ENCODE measurements around the gene HIGD2A.

HIGD2A gene

GRCh38 chr5:176369934-176370711 is 18.4 kb upstream of the HIGD2A start:
- Histone ChIP-seq H3K36me3 (ENCODE audit: control insufficient read depth, insufficient read depth, low read length) (peaks cover 60% of the 10 kb centered on the region), H3K4me3 (ENCODE audit: extremely low read depth, insufficient read depth, low read length, poor library complexity, severe bottlenecking) (no peak overlapping the region), H3K4me1 (ENCODE audit: control insufficient read depth, insufficient read depth, low read length, poor library complexity, severe bottlenecking) (peaks cover 4% of the 10 kb centered on the region), H3K27ac (ENCODE audit: low read depth, low read length, severe bottlenecking) (no peak overlapping the region), H3K9me3 (ENCODE audit: control insufficient read depth, low read length) (no peaks in the 10 kb centered on the region)
- WGBS, 2 experiments (ENCODE audit: insufficient coverage in 2 of 2), result 93 to 95% methylated on average over 2 to 4 of the region's 8 CpGs

- Histone ChIP-seq H3K27ac (ENCODE audit: low read depth, low read length, severe bottlenecking) (no peak overlapping the region), H3K9me3 (ENCODE audit: control insufficient read depth, low read length) (no peaks in the 10 kb centered on the region), H3K4me1 (ENCODE audit: control insufficient read depth, insufficient read depth, low read length, poor library complexity, severe bottlenecking) (no peaks in the 10 kb centered on the region), H3K4me3 (ENCODE audit: extremely low read depth, insufficient read depth, low read length, poor library complexity, severe bottlenecking) (no peak overlapping the region), H3K36me3 (ENCODE audit: control insufficient read depth, insufficient read depth, low read length) (peaks cover 60% of the 10 kb centered on the region)
- WGBS, 2 experiments (ENCODE audit: insufficient coverage in 2 of 2), result 96 to 98% methylated on average over 9 to 12 of the region's 13 CpGs
Observed at GRCh38 chr5:176371621-176372539, 16.7 kb upstream of the HIGD2A start.

- Histone ChIP-seq H3K4me3 (ENCODE audit: extremely low read depth, insufficient read depth, low read length, poor library complexity, severe bottlenecking) (no peak overlapping the region), H3K4me1 (ENCODE audit: control insufficient read depth, insufficient read depth, low read length, poor library complexity, severe bottlenecking) (no peaks in the 10 kb centered on the region), H3K36me3 (ENCODE audit: control insufficient read depth, insufficient read depth, low read length) (peaks cover 50% of the 10 kb centered on the region), H3K27ac (ENCODE audit: low read depth, low read length, severe bottlenecking) (no peak overlapping the region), H3K9me3 (ENCODE audit: control insufficient read depth, low read length) (no peaks in the 10 kb centered on the region)
- WGBS, 2 experiments (ENCODE audit: insufficient coverage in 2 of 2), result 91 to 92% methylated on average over 6 of the region's 7 CpGs
Observed at GRCh38 chr5:176373100-176373818, 15.3 kb upstream of the HIGD2A start.

- Histone ChIP-seq H3K9me3 (ENCODE audit: control insufficient read depth, low read length) (no peaks in the 10 kb centered on the region), H3K36me3 (ENCODE audit: control insufficient read depth, insufficient read depth, low read length) (peaks cover 57% of the 10 kb centered on the region), H3K4me3 (ENCODE audit: extremely low read depth, insufficient read depth, low read length, poor library complexity, severe bottlenecking) (no peak overlapping the region), H3K4me1 (ENCODE audit: control insufficient read depth, insufficient read depth, low read length, poor library complexity, severe bottlenecking) (no peaks in the 10 kb centered on the region), H3K27ac (ENCODE audit: low read depth, low read length, severe bottlenecking) (no peak overlapping the region)
- WGBS, 2 experiments (ENCODE audit: insufficient coverage in 2 of 2), result 87 to 93% methylated on average over 3 of the region's 3 CpGs
Observed at GRCh38 chr5:176379881-176380280, 8.7 kb upstream of the HIGD2A start.

- Histone ChIP-seq H3K4me3 (ENCODE audit: extremely low read depth, insufficient read depth, low read length, poor library complexity, severe bottlenecking) (no peak overlapping the region), H3K9me3 (ENCODE audit: control insufficient read depth, low read length) (no peaks in the 10 kb centered on the region), H3K36me3 (ENCODE audit: control insufficient read depth, insufficient read depth, low read length) (peaks cover 69% of the 10 kb centered on the region), H3K4me1 (ENCODE audit: control insufficient read depth, insufficient read depth, low read length, poor library complexity, severe bottlenecking) (peaks cover under 1% of the 10 kb centered on the region), H3K27ac (ENCODE audit: low read depth, low read length, severe bottlenecking) (no peak overlapping the region)
- 95 to 100% methylated on average over 2 to 3 of the region's 3 CpGs for WGBS, 2 experiments (ENCODE audit: insufficient coverage in 2 of 2)
Observed at GRCh38 chr5:176381423-176381822, 7.1 kb upstream of the HIGD2A start.

- Histone ChIP-seq H3K4me3 (ENCODE audit: extremely low read depth, insufficient read depth, low read length, poor library complexity, severe bottlenecking) (no peak overlapping the region), H3K27ac (ENCODE audit: low read depth, low read length, severe bottlenecking) (no peak overlapping the region), H3K9me3 (ENCODE audit: control insufficient read depth, low read length) (no peaks in the 10 kb centered on the region), H3K36me3 (ENCODE audit: control insufficient read depth, insufficient read depth, low read length) (peaks cover 75% of the 10 kb centered on the region), H3K4me1 (ENCODE audit: control insufficient read depth, insufficient read depth, low read length, poor library complexity, severe bottlenecking) (peaks cover 4% of the 10 kb centered on the region)
- 97 to 100% methylated on average over 3 of the region's 3 CpGs for WGBS, 2 experiments (ENCODE audit: insufficient coverage in 2 of 2)
Observed at GRCh38 chr5:176381979-176382378, 6.6 kb upstream of the HIGD2A start.

GRCh38 chr5:176382721-176383120 is 5.8 kb upstream of the HIGD2A start:
- peaks cover 76% of the 10 kb centered on the region for H3K36me3 ChIP-seq (ENCODE audit: control insufficient read depth, insufficient read depth, low read length)
- WGBS, 2 experiments (ENCODE audit: insufficient coverage in 2 of 2), result 93 to 100% methylated on average over 2 of the region's 3 CpGs

GRCh38 chr5:176383248-176383905 is 5.2 kb upstream of the HIGD2A start:
- no peak overlapping the region for H3K4me3 ChIP-seq (ENCODE audit: extremely low read depth, insufficient read depth, low read length, poor library complexity, severe bottlenecking)
- H3K4me1 ChIP-seq (ENCODE audit: control insufficient read depth, insufficient read depth, low read length, poor library complexity, severe bottlenecking), result peaks cover 4% of the 10 kb centered on the region
- whole genome bisulfite sequencing, 2 experiments (ENCODE audit: insufficient coverage in 2 of 2), result 93 to 97% methylated on average over 8 to 11 of the region's 15 CpGs
- H3K9me3 ChIP-seq (ENCODE audit: control insufficient read depth, low read length), result no peaks in the 10 kb centered on the region
- peaks cover 71% of the 10 kb centered on the region for H3K36me3 ChIP-seq (ENCODE audit: control insufficient read depth, insufficient read depth, low read length)
- no peak overlapping the region for H3K27ac ChIP-seq (ENCODE audit: low read depth, low read length, severe bottlenecking)

More at GRCh38 chr5:176382721-176383120, 5.8 kb upstream of the HIGD2A start:
- no peak overlapping the region for H3K4me3 ChIP-seq (ENCODE audit: extremely low read depth, insufficient read depth, low read length, poor library complexity, severe bottlenecking)
- H3K27ac ChIP-seq (ENCODE audit: low read depth, low read length, severe bottlenecking), result no peak overlapping the region
- no peaks in the 10 kb centered on the region for H3K9me3 ChIP-seq (ENCODE audit: control insufficient read depth, low read length)
- peaks cover 4% of the 10 kb centered on the region for H3K4me1 ChIP-seq (ENCODE audit: control insufficient read depth, insufficient read depth, low read length, poor library complexity, severe bottlenecking)

- H3K36me3 ChIP-seq (ENCODE audit: control insufficient read depth, insufficient read depth, low read length), result peaks cover 68% of the 10 kb centered on the region
- no peaks in the 10 kb centered on the region for H3K9me3 ChIP-seq (ENCODE audit: control insufficient read depth, low read length)
- H3K27ac ChIP-seq (ENCODE audit: low read depth, low read length, severe bottlenecking), result no peak overlapping the region
- peaks cover 4% of the 10 kb centered on the region for H3K4me1 ChIP-seq (ENCODE audit: control insufficient read depth, insufficient read depth, low read length, poor library complexity, severe bottlenecking)
- 99 to 100% methylated on average over 3 to 7 of the region's 9 CpGs for WGBS, 2 experiments (ENCODE audit: insufficient coverage in 2 of 2)
- no peak overlapping the region for H3K4me3 ChIP-seq (ENCODE audit: extremely low read depth, insufficient read depth, low read length, poor library complexity, severe bottlenecking)
Observed at GRCh38 chr5:176383961-176384360, 4.6 kb upstream of the HIGD2A start.

- 93 to 96% methylated on average over 7 to 8 of the region's 8 CpGs for WGBS, 2 experiments (ENCODE audit: insufficient coverage in 2 of 2)
- Histone ChIP-seq H3K27ac (ENCODE audit: low read depth, low read length, severe bottlenecking) (no peak overlapping the region), H3K4me3 (ENCODE audit: extremely low read depth, insufficient read depth, low read length, poor library complexity, severe bottlenecking) (no peak overlapping the region), H3K36me3 (ENCODE audit: control insufficient read depth, insufficient read depth, low read length) (peaks cover 68% of the 10 kb centered on the region), H3K4me1 (ENCODE audit: control insufficient read depth, insufficient read depth, low read length, poor library complexity, severe bottlenecking) (peaks cover 4% of the 10 kb centered on the region), H3K9me3 (ENCODE audit: control insufficient read depth, low read length) (no peaks in the 10 kb centered on the region)
Observed at GRCh38 chr5:176384366-176384930, 4.1 kb upstream of the HIGD2A start.
